ENCODE measurements around the gene KCTD18.
A peak's percentile ranks its signal among the peaks of the same experiment; 100 is the strongest.

Gene KCTD18

GRCh38 chr2:200483729-200484198 lies 26.1 kb downstream of the KCTD18 start:
- peak; percentile 52 to 53 for DNase-seq

GRCh38 chr2:200482194-200482593 lies 27.7 kb downstream of the KCTD18 start:
- DNase-seq: no peak

GRCh38 chr2:200479692-200480265 lies 30.1 kb downstream of the KCTD18 start:
- no peak for DNase-seq

- DNase-seq: no peak
Observed at GRCh38 chr2:200477667-200478131, 32.2 kb downstream of the KCTD18 start.

- DNase-seq: no peak
Observed at GRCh38 chr2:200476836-200477235, 33.0 kb downstream of the KCTD18 start.

GRCh38 chr2:200475795-200476194 lies 34.1 kb downstream of the KCTD18 start:
- no peak for DNase-seq

- no peak for DNase-seq
Observed at GRCh38 chr2:200472853-200473464, 36.9 kb downstream of the KCTD18 start.

- DNase-seq: no peak
Observed at GRCh38 chr2:200471928-200472645, 37.8 kb downstream of the KCTD18 start.

GRCh38 chr2:200471324-200471848 lies 38.5 kb downstream of the KCTD18 start:
- DNase-seq: peak; percentile 7 to 18

- DNase-seq: no peak
Observed at GRCh38 chr2:200470230-200470629, 39.6 kb downstream of the KCTD18 start.

GRCh38 chr2:200469708-200470211 lies 40.1 kb downstream of the KCTD18 start:
- no peak for DNase-seq

- DNase-seq: no peak
Observed at GRCh38 chr2:200467806-200468681, 41.8 kb downstream of the KCTD18 start.

- peak; percentile 8 to 14 for DNase-seq
Observed at GRCh38 chr2:200466425-200467418, 43.1 kb downstream of the KCTD18 start.

GRCh38 chr2:200463452-200463851 lies 46.4 kb downstream of the KCTD18 start:
- no peak for DNase-seq

GRCh38 chr2:200461846-200462710 lies 47.8 kb downstream of the KCTD18 start:
- no peak for DNase-seq

GRCh38 chr2:200459101-200459500 lies 50.8 kb downstream of the KCTD18 start:
- no peak for DNase-seq

GRCh38 chr2:200456567-200456966 lies 53.3 kb downstream of the KCTD18 start:
- DNase-seq: no peak

GRCh38 chr2:200455958-200456421 lies 53.9 kb downstream of the KCTD18 start:
- no peak for DNase-seq

GRCh38 chr2:200454927-200455801 lies 54.7 kb downstream of the KCTD18 start:
- no peak for DNase-seq

All from AML-193 (cell line).